ENCODE results near the gene ANKRD52.
"Not testable (repeated sequence)": the region's sequence is repeated elsewhere in the genome, so short reads cannot be mapped to it uniquely, and the experiment has no call there.

Gene ANKRD52

DNA sequence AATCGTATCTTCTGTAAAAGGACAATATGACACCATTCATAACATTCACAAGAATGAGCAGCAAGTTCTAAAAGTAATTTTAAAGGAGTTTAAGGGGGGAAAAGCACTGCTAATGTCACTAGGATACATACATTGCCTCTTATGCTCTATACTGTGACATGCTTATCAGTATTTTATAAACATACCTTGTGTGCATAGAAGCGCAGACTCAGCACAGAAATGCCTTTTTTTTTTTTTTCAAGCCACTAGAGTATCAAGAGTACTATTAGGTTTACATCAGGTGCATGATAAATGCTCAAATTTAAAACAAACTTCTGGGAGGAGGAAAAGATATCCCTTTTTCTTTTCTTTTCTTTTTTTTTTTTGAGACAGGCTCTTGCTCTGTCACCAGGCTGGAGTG lies 55.3 kb downstream of the ANKRD52 start:
- no peaks in the 10 kb centered on the region for H3K27me3 ChIP-seq (ENCODE audit: insufficient read depth, low read length)
- no peaks in the 10 kb centered on the region for H3K4me1 ChIP-seq (ENCODE audit: insufficient read depth, low read length)
- no peak overlapping the region for H3K9ac ChIP-seq (ENCODE audit: low read depth, low read length)
- no peaks in the 10 kb centered on the region for H3K9me3 ChIP-seq (ENCODE audit: insufficient read depth, low read depth, low read length)
- H3K27ac ChIP-seq (ENCODE audit: low read length): no peak overlapping the region
- H3K4me3 ChIP-seq (ENCODE audit: low read length): no peak overlapping the region
- peaks cover 39% of the 10 kb centered on the region for H3K36me3 ChIP-seq (ENCODE audit: insufficient read depth, low read depth, low read length)

DNA sequence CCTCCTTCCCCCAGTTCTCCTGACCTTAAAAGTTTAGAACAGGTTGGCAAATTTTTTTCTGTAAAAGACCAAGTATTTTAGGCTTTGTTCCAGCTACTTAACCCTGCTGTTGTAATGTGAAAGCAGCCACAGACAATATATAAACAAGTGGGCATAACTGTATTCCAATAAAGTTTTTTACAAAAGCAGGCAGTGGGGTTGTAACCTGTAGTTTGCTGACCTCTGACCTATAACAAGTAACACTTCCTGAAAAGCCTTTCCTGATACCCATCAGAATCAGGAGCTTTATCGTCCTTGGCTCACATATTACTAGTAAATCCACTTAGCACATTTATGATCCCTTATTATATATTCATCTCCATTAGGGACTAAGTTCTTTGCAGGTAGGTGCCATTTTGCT lies 55.8 kb downstream of the ANKRD52 start:
- H3K27me3 ChIP-seq (ENCODE audit: insufficient read depth, low read length): no peaks in the 10 kb centered on the region
- H3K27ac ChIP-seq (ENCODE audit: low read length): no peak overlapping the region
- no peak overlapping the region for H3K4me3 ChIP-seq (ENCODE audit: low read length)
- peaks cover 34% of the 10 kb centered on the region for H3K36me3 ChIP-seq (ENCODE audit: insufficient read depth, low read depth, low read length)
- no peak overlapping the region for H3K9ac ChIP-seq (ENCODE audit: low read depth, low read length)
- no peaks in the 10 kb centered on the region for H3K4me1 ChIP-seq (ENCODE audit: insufficient read depth, low read length)
- H3K9me3 ChIP-seq (ENCODE audit: insufficient read depth, low read depth, low read length): no peaks in the 10 kb centered on the region

DNA sequence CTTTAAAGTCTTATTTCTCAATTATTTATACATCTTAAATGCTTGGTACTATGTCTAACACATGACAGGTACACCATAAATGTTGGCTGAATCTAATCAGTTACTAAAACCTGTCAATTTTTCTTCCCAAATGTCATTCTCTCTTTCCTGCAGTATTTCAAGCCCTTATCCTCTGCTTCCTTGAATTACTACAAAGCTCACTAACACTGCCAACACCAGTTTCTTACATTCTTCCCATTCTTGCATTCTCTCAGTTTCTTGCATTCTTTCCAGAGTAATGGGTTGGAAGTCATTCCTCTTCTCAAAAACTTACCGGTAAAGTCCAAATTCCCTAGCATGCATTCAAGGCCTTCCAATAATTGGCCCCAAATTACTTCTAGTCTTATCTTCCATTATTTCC lies 59.3 kb downstream of the ANKRD52 start:
- Histone ChIP-seq H3K4me1 (ENCODE audit: insufficient read depth, low read length) (no peaks in the 10 kb centered on the region), H3K27me3 (ENCODE audit: insufficient read depth, low read length) (no peaks in the 10 kb centered on the region), H3K9me3 (ENCODE audit: insufficient read depth, low read depth, low read length) (no peaks in the 10 kb centered on the region), H3K27ac (ENCODE audit: low read length) (no peak overlapping the region), H3K4me3 (ENCODE audit: low read length) (no peak overlapping the region), H3K9ac (ENCODE audit: low read depth, low read length) (no peak overlapping the region), H3K36me3 (ENCODE audit: insufficient read depth, low read depth, low read length) (no peaks in the 10 kb centered on the region)

DNA sequence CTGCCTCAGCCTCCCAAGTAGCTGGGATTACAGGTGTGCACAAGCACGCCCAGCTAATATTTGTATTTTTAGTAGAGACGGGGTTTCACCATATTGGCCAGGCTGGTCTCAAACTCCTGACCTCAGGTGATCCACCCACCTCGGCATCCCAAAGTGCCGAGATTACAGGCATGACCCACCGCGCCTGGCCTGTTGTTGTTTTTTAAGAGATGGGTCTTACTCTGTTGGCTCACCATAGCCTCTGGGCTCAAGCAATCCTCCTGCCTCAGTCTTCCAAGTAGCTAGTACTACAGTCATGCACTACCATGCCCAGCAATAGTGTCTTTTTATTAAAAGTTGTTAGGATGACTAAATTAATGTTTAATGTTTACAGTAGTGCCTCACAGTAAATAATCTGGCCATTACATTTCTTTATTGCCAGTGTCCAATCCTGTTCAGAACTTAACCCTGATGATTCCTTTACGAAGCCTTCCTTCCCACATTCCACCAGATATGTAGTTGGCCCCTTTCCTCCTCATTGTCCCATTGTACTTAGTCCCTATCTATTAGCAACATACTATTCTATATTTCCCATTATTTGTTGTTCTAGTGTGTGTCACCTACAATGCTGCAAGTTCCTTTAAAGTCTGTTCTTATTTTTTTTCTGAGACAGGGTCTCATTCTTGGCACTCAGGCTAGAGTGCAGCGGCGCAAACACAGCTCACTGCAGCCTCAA lies 60.1 kb downstream of the ANKRD52 start:
- Histone ChIP-seq H3K27ac (ENCODE audit: low read length) (no peak overlapping the region), H3K9ac (ENCODE audit: low read depth, low read length) (no peak overlapping the region), H3K36me3 (ENCODE audit: insufficient read depth, low read depth, low read length) (no peaks in the 10 kb centered on the region), H3K27me3 (ENCODE audit: insufficient read depth, low read length) (no peaks in the 10 kb centered on the region), H3K4me1 (ENCODE audit: insufficient read depth, low read length) (no peaks in the 10 kb centered on the region), H3K9me3 (ENCODE audit: insufficient read depth, low read depth, low read length) (no peaks in the 10 kb centered on the region), H3K4me3 (ENCODE audit: low read length) (no peak overlapping the region)

GRCh38 chr12:56196818-56197550 lies 61.2 kb downstream of the ANKRD52 start:
- not testable (repeated sequence) for H3K27me3 ChIP-seq (ENCODE audit: insufficient read depth, low read length); H3K36me3 ChIP-seq (ENCODE audit: insufficient read depth, low read depth, low read length); H3K9ac ChIP-seq (ENCODE audit: low read depth, low read length); H3K9me3 ChIP-seq (ENCODE audit: insufficient read depth, low read depth, low read length); H3K27ac ChIP-seq (ENCODE audit: low read length); H3K4me3 ChIP-seq (ENCODE audit: low read length); H3K4me1 ChIP-seq (ENCODE audit: insufficient read depth, low read length)

- Histone ChIP-seq H3K9me3 (ENCODE audit: insufficient read depth, low read depth, low read length) (no peaks in the 10 kb centered on the region), H3K4me1 (ENCODE audit: insufficient read depth, low read length) (peaks cover 4% of the 10 kb centered on the region; the same call in 1 of the 2 replicates), H3K27me3 (ENCODE audit: insufficient read depth, low read length) (no peaks in the 10 kb centered on the region), H3K9ac (ENCODE audit: low read depth, low read length) (no peak overlapping the region), H3K4me3 (ENCODE audit: low read length) (no peak overlapping the region), H3K27ac (ENCODE audit: low read length) (no peak overlapping the region), H3K36me3 (ENCODE audit: insufficient read depth, low read depth, low read length) (no peaks in the 10 kb centered on the region)
Observed at GRCh38 chr12:56193025-56193578, 65.1 kb downstream of the ANKRD52 start.

GRCh38 chr12:56192582-56192981 lies 65.6 kb downstream of the ANKRD52 start:
- no peak overlapping the region for H3K27ac ChIP-seq (ENCODE audit: low read length)
- H3K9ac ChIP-seq (ENCODE audit: low read depth, low read length): no peak overlapping the region
- H3K4me3 ChIP-seq (ENCODE audit: low read length): no peak overlapping the region
- H3K9me3 ChIP-seq (ENCODE audit: insufficient read depth, low read depth, low read length): no peaks in the 10 kb centered on the region
- H3K36me3 ChIP-seq (ENCODE audit: insufficient read depth, low read depth, low read length): peaks cover 2% of the 10 kb centered on the region; the same call in 1 of the 2 replicates
- H3K4me1 ChIP-seq (ENCODE audit: insufficient read depth, low read length): peaks cover 10% of the 10 kb centered on the region; the same call in 1 of the 2 replicates
- H3K27me3 ChIP-seq (ENCODE audit: insufficient read depth, low read length): no peaks in the 10 kb centered on the region

DNA sequence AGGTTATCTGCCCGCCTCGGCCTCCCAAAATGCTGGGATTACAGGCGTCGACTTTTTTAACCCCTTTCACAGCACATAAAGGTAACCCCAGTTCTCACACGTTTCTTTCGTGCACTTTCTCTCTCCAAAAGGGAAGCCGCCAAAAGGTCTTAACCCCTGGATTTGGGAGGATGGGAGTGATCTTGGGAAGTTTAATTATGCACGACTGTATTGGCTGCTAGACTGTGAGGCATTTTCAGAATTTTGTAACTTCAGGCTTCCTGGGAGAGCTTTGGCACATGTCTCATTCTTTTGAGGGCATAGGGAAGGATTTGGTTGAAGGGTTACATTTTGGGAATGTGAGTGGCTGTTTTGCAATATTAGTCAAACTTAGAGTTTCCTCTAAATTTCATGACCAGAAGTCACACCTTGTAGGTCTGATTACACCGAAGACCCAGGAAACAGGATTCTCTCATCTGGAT lies 67.5 kb downstream of the ANKRD52 start:
- H3K27me3 ChIP-seq (ENCODE audit: insufficient read depth, low read length): no peaks in the 10 kb centered on the region
- no peaks in the 10 kb centered on the region for H3K9me3 ChIP-seq (ENCODE audit: insufficient read depth, low read depth, low read length)
- H3K4me3 ChIP-seq (ENCODE audit: low read length): peak overlapping the region; percentile 98
- H3K36me3 ChIP-seq (ENCODE audit: insufficient read depth, low read depth, low read length): peaks cover 19% of the 10 kb centered on the region
- H3K4me1 ChIP-seq (ENCODE audit: insufficient read depth, low read length): peaks cover 12% of the 10 kb centered on the region; the same call in 1 of the 2 replicates
- peak overlapping the region; percentile 98; the same call in 1 of the 2 replicates for H3K9ac ChIP-seq (ENCODE audit: low read depth, low read length)
- H3K27ac ChIP-seq (ENCODE audit: low read length): no peak overlapping the region

DNA sequence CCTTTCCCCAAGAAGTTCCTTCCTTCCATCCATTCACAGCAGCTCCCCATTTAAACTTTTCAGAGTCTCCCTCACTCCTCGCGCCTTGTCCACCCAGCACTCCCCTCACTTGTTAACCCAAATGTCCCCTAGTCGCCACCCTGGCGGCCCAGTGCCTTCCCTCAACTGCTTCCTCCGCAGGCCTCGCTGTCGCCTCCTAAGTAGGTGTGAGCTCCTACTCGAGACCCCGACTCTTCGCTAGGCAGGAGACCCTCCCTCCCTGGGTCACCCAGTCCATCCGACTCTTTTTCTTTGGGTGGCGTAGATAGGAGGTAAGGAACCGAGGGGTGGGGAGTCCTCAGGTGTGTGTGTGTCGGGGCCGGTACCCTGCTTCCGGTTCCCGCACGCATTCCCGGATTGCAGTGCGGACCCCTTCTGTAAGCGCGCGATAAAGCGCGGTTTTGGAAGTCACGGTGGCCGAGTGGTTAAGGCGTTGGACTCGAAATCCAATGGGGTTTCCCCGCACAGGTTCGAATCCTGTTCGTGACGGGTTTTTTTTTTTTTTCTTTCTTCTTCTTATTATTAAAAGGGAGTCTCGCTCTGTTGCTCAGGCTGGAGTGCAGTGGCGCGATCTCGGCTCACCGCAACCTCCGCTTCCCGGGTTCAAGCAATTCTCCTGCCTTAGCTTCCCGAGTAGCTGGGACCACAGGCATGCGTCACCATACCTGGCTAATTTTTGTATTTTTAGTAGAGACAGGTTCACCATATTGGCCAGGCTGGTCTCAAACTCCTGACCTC lies 68.1 kb downstream of the ANKRD52 start:
- Histone ChIP-seq H3K9me3 (ENCODE audit: insufficient read depth, low read depth, low read length) (no peaks in the 10 kb centered on the region), H3K4me3 (ENCODE audit: low read length) (peak overlapping the region; percentile 98), H3K9ac (ENCODE audit: low read depth, low read length) (peak overlapping the region; percentile 98), H3K36me3 (ENCODE audit: insufficient read depth, low read depth, low read length) (peaks cover 25% of the 10 kb centered on the region), H3K27ac (ENCODE audit: low read length) (peak overlapping the region; percentile 96), H3K4me1 (ENCODE audit: insufficient read depth, low read length) (peaks cover 12% of the 10 kb centered on the region; the same call in 1 of the 2 replicates), H3K27me3 (ENCODE audit: insufficient read depth, low read length) (no peaks in the 10 kb centered on the region)

- H3K27ac ChIP-seq (ENCODE audit: low read length): peak within 1 kb of the TSS; percentile 96
- peaks cover 12% of the 10 kb centered on the region; the same call in 1 of the 2 replicates for H3K4me1 ChIP-seq (ENCODE audit: insufficient read depth, low read length)
- peak within 1 kb of the TSS; percentile 98 for H3K9ac ChIP-seq (ENCODE audit: low read depth, low read length)
- H3K36me3 ChIP-seq (ENCODE audit: insufficient read depth, low read depth, low read length): peaks cover 33% of the 10 kb centered on the region
- H3K4me3 ChIP-seq (ENCODE audit: low read length): peak within 1 kb of the TSS; percentile 98
- no peaks in the 10 kb centered on the region for H3K9me3 ChIP-seq (ENCODE audit: insufficient read depth, low read depth, low read length)
- H3K27me3 ChIP-seq (ENCODE audit: insufficient read depth, low read length): no peaks in the 10 kb centered on the region
Observed at GRCh38 chr12:56189099-56189917, 68.9 kb downstream of the ANKRD52 start, which contains the start of gene SMARCC2. Gene SMARCC2 (minus strand): TSS chr12:56189483. CDS start chr12:56189461, 22 bp downstream.

DNA sequence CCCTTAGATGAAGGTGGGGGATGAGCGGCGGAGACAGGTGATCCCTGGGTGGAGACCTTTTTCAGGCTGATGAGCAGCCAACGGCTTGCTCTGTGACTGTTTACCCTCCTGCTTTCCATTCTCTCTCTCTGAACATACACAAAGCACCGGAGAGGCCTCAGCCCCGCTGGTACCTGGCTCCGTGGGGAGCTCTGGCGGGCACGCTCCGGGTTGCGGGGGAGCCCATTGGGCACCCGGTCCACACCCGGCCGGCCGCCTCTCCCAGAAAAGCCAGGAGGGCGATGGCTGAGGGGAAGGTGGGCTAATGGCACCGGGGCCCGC lies 69.4 kb downstream of the ANKRD52 start:
- H3K27ac ChIP-seq (ENCODE audit: low read length): peak overlapping the region; percentile 36

More for the DNA sequence above, 69.4 kb downstream of the ANKRD52 start:
- H3K4me3 ChIP-seq (ENCODE audit: low read length): peak overlapping the region; percentile 94
- H3K4me1 ChIP-seq (ENCODE audit: insufficient read depth, low read length): peaks cover 12% of the 10 kb centered on the region; the same call in 1 of the 2 replicates
- no peaks in the 10 kb centered on the region for H3K9me3 ChIP-seq (ENCODE audit: insufficient read depth, low read depth, low read length)
- peaks cover 39% of the 10 kb centered on the region for H3K36me3 ChIP-seq (ENCODE audit: insufficient read depth, low read depth, low read length)
- H3K9ac ChIP-seq (ENCODE audit: low read depth, low read length): peak overlapping the region; percentile 94
- H3K27me3 ChIP-seq (ENCODE audit: insufficient read depth, low read length): no peaks in the 10 kb centered on the region
